ENCODE measurements around the gene TSKU. TPM values are rescaled to one million over a fixed set of nuclear protein-coding genes. Genes with fewer than 3 reads are reported as not detected.

TSKU gene
- polyA plus RNA-seq, 1 of the 3 experiments (the other 2 are of a cell fraction), result 20.7 TPM

GRCh38 chr11:76797341-76798201 is 14.4 kb downstream of the TSKU start:
- H4K20me1 ChIP-seq (ENCODE audit: insufficient read depth), result peaks cover 49% of the 10 kb centered on the region

DNA sequence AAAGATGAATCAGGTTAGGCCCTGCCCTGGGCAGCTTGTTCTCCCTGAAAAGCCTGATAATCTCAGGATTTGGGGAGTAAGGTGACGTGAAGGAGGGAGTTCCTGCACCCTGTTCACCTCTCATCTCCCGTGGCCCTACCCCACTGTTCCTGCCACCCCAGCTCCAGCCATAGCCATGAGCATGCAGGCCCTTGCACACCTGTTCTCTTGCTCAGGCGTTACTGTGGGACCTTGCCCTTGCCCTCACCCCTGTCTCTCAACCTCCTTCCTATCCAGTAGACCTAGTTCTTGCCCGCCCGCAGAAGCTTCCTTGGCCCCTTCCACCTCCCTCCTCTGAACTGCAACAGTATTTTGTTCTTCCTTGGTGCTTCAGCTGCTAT is 15.0 kb downstream of the TSKU start:
- H3K79me2 ChIP-seq (ENCODE audit: insufficient read depth), result peaks cover 19% of the 10 kb centered on the region; the same call in 1 of the 2 replicates
- WGBS (ENCODE audit: low lambda C conversion rate), result 89% methylated on average over 5 of the region's 5 CpGs
- H3K4me3 ChIP-seq (ENCODE audit: low read depth in 2 of 2, low read length in 1 of 2), result no peak overlapping the region
- no peak overlapping the region for H2AFZ ChIP-seq (ENCODE audit: low read depth)
- no peak overlapping the region for H3K9ac ChIP-seq
- POLR2A ChIA-PET, result interaction anchor here (1.7 kb wide), 1 partner anchor 15 kb away, joined by 4 read pairs; the partner anchor contains the start of gene TSKU
- H3K27ac ChIP-seq (ENCODE audit: low read depth in 2 of 2, low read length in 1 of 2), result no peak overlapping the region
- DNase-seq, result no peak
- H4K20me1 ChIP-seq (ENCODE audit: insufficient read depth), result peaks cover 43% of the 10 kb centered on the region
- H3K27me3 ChIP-seq (ENCODE audit: insufficient read depth), result no peaks in the 10 kb centered on the region
- peaks cover 4% of the 10 kb centered on the region for H3F3A ChIP-seq (replicated peaks; ENCODE audit: insufficient read depth)
- no peaks in the 10 kb centered on the region for H3K9me3 ChIP-seq
- CTCF ChIA-PET, result interaction anchor here (0.6 to 10.0 kb wide), 24 partner anchors 11 to 664 kb away, joined by 3 to 205 read pairs (median 4); partner anchors contain the start of gene TSKU
- no peak overlapping the region for H3K4me2 ChIP-seq
- H3K36me3 ChIP-seq (replicated peaks in 1 of 2; ENCODE audit: control insufficient read depth in 1 of 2, insufficient read depth in 2 of 2, low read length in 1 of 2), result peaks cover 0 to 14% of the 10 kb centered on the region in 2 experiments
- peaks cover 0 to 19% of the 10 kb centered on the region in 2 experiments; a peak in 2 of 4 replicates for H3K4me1 ChIP-seq (ENCODE audit: control insufficient read depth in 1 of 2, insufficient read depth in 2 of 2, low read depth in 1 of 2, low read length in 1 of 2)
- no peaks in the 10 kb centered on the region for H3K9me2 ChIP-seq
- no peak for TF ChIP-seq ELF1 (IDR thresholded peaks at IDR 0.05)
- no peak for TF ChIP-seq SIN3A (IDR thresholded peaks at IDR 0.05; ENCODE audit: borderline replicate concordance, low read depth, low read length)
- TF ChIP-seq POLR2AphosphoS5 (IDR thresholded peaks at IDR 0.05; ENCODE audit: low read depth, low read length), result no peak
- TF ChIP-seq, protein P1, sequence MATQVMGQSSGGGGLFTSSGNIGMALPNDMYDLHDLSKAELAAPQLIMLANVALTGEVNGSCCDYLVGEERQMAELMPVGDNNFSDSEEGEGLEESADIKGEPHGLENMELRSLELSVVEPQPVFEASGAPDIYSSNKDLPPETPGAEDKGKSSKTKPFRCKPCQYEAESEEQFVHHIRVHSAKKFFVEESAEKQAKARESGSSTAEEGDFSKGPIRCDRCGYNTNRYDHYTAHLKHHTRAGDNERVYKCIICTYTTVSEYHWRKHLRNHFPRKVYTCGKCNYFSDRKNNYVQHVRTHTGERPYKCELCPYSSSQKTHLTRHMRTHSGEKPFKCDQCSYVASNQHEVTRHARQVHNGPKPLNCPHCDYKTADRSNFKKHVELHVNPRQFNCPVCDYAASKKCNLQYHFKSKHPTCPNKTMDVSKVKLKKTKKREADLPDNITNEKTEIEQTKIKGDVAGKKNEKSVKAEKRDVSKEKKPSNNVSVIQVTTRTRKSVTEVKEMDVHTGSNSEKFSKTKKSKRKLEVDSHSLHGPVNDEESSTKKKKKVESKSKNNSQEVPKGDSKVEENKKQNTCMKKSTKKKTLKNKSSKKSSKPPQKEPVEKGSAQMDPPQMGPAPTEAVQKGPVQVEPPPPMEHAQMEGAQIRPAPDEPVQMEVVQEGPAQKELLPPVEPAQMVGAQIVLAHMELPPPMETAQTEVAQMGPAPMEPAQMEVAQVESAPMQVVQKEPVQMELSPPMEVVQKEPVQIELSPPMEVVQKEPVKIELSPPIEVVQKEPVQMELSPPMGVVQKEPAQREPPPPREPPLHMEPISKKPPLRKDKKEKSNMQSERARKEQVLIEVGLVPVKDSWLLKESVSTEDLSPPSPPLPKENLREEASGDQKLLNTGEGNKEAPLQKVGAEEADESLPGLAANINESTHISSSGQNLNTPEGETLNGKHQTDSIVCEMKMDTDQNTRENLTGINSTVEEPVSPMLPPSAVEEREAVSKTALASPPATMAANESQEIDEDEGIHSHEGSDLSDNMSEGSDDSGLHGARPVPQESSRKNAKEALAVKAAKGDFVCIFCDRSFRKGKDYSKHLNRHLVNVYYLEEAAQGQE (IDR thresholded peaks at IDR 0.05; ENCODE audit: low read depth, low read length), result no peak
- no peak for TF ChIP-seq RCOR1 (IDR thresholded peaks at IDR 0.05; ENCODE audit: low read length)
- TF ChIP-seq FOXJ3 (CRISPR knock-in tag; IDR thresholded peaks at IDR 0.05), result no peak
- no peak for TF ChIP-seq TAF1 (IDR thresholded peaks at IDR 0.05; ENCODE audit: borderline replicate concordance, low read depth, low read length)
- no peak for TF ChIP-seq FOXM1 (IDR thresholded peaks at IDR 0.05; ENCODE audit: low read depth)
- no peak for TF ChIP-seq NRF1 (IDR thresholded peaks at IDR 0.05; ENCODE audit: low read depth, low read length)

More at GRCh38 chr11:76797341-76798201, 14.4 kb downstream of the TSKU start:
- DNase-seq, result no peak
- Histone ChIP-seq H3K4me1 (ENCODE audit: control insufficient read depth in 1 of 2, insufficient read depth in 2 of 2, low read depth in 1 of 2, low read length in 1 of 2) (peaks cover 0 to 25% of the 10 kb centered on the region in 2 experiments; a peak in 2 of 4 replicates), H2AFZ (ENCODE audit: low read depth) (no peak overlapping the region), H3K9me3 (no peaks in the 10 kb centered on the region), H3K4me3 (ENCODE audit: low read depth in 2 of 2, low read length in 1 of 2) (no peak overlapping the region), H3K4me2 (no peak overlapping the region), H3K9me2 (no peaks in the 10 kb centered on the region), H3K27me3 (ENCODE audit: insufficient read depth) (no peaks in the 10 kb centered on the region), H3K27ac (ENCODE audit: low read depth in 2 of 2, low read length in 1 of 2) (no peak overlapping the region), H3K9ac (no peak overlapping the region), H3K79me2 (ENCODE audit: insufficient read depth) (peaks cover 25% of the 10 kb centered on the region), H3K36me3 (replicated peaks in 1 of 2; ENCODE audit: control insufficient read depth in 1 of 2, insufficient read depth in 2 of 2, low read length in 1 of 2) (peaks cover 0 to 14% of the 10 kb centered on the region in 2 experiments), H3F3A (replicated peaks; ENCODE audit: insufficient read depth) (peaks cover 4% of the 10 kb centered on the region)
- ChIA-PET CTCF (interaction anchor here (0.7 to 10.0 kb wide), 14 partner anchors 11 to 294 kb away, joined by 3 to 205 read pairs (median 5); partner anchors contain the start of gene TSKU), POLR2A (no interaction called here)
- TF ChIP-seq RFX5 (IDR thresholded peaks at IDR 0.05; ENCODE audit: low read length) (no peak), FOXM1 (IDR thresholded peaks at IDR 0.05; ENCODE audit: low read depth) (no peak), MAX (IDR thresholded peaks at IDR 0.05; ENCODE audit: low read depth) (no peak), RAD21 (IDR thresholded peaks at IDR 0.05; ENCODE audit: low read length) (no peak), PBX3 (IDR thresholded peaks at IDR 0.05) (no peak), YY1 (IDR thresholded peaks at IDR 0.05; ENCODE audit: low read depth) (no peak), MEF2A (IDR thresholded peaks at IDR 0.05; ENCODE audit: borderline replicate concordance, low read depth) (no peak), ELF1 (IDR thresholded peaks at IDR 0.05) (no peak), CHD2 (IDR thresholded peaks at IDR 0.05; ENCODE audit: low read length, partially characterized antibody) (no peak), RXRA (IDR thresholded peaks at IDR 0.05; ENCODE audit: borderline replicate concordance, low read depth) (no peak), SMC3 (IDR thresholded peaks at IDR 0.05; ENCODE audit: low read depth, low read length) (no peak), EZH2phosphoT487 (IDR thresholded peaks at IDR 0.05; ENCODE audit: borderline replicate concordance, low read depth) (no peak), RCOR1 (IDR thresholded peaks at IDR 0.05; ENCODE audit: low read length) (no peak), MXI1 (IDR thresholded peaks at IDR 0.05; ENCODE audit: low read depth, low read length) (no peak), USF1 (IDR thresholded peaks at IDR 0.05; ENCODE audit: borderline replicate concordance, low read depth) (no peak), POLR2AphosphoS5 (IDR thresholded peaks at IDR 0.05; ENCODE audit: low read depth, low read length) (no peak), TAF1 (IDR thresholded peaks at IDR 0.05; ENCODE audit: borderline replicate concordance, low read depth, low read length) (no peak)
- WGBS (ENCODE audit: low lambda C conversion rate), result 95% methylated on average over 10 of the region's 11 CpGs

All from SK-N-SH (cell line).